Karpas-422 (cell line): ENCODE data around the gene ATP13A5. TPM values are rescaled to one million over a fixed set of nuclear protein-coding genes. Genes with fewer than 3 reads are reported as not detected.

Experiments
- DNase-seq: peaks from one replicate; pipeline ENCODE4 v3.0.0-alpha.2; 2015
- H2AFZ ChIP-seq: fragments of 200-600 bp; sonication (generic); 2 replicates; pipeline ENCODE4 v1.6.1; 2014; ENCODE audit warnings: antibody characterized with exemption, low read length, mixed read lengths
- H3K27ac ChIP-seq: fragments of 200-600 bp; sonication (generic); 2 replicates; pipeline ENCODE4 v1.5.1; 2014; ENCODE audit warnings: mild to moderate bottlenecking, low read length, moderate library complexity
- H3K27me3 ChIP-seq: fragments of 200-600 bp; sonication (generic); 2 replicates; pipeline ENCODE4 v1.6.1; 2014; ENCODE audit warnings: low read length, mixed read lengths
- H3K36me3 ChIP-seq: fragments of 200-600 bp; sonication (generic); 2 replicates; pipeline ENCODE4 v1.6.1; 2014; ENCODE audit warnings: low read length, mixed read lengths; ENCODE audit not compliant: insufficient read depth
- H3K4me1 ChIP-seq: fragments of 200-600 bp; sonication (generic); 2 replicates; pipeline ENCODE4 v1.6.1; 2014; ENCODE audit warnings: mild to moderate bottlenecking, low read length, mixed read lengths
- H3K4me2 ChIP-seq: fragments of 200-600 bp; sonication (generic); 2 replicates; pipeline ENCODE4 v1.6.1; 2014; ENCODE audit warnings: low read length, low read depth, mild to moderate bottlenecking; ENCODE audit not compliant: poor library complexity, severe bottlenecking
- H3K4me3 ChIP-seq: fragments of 200-600 bp; sonication (generic); 2 replicates; pipeline ENCODE4 v1.5.1; 2014; ENCODE audit warnings: mild to moderate bottlenecking, antibody characterized with exemption, low read length, mixed read lengths
- H3K79me2 ChIP-seq: fragments of 200-600 bp; sonication (generic); 2 replicates; pipeline ENCODE4 v1.6.1; 2014; ENCODE audit warnings: mild to moderate bottlenecking, low read length, mixed read lengths
- H3K9ac ChIP-seq: fragments of 200-600 bp; sonication (generic); 2 replicates; pipeline ENCODE4 v1.6.0; 2014; ENCODE audit warnings: low read length
- H3K9me2 ChIP-seq: fragments of 200-600 bp; sonication (generic), shearing (Covaris generic); replicated peaks from 2 replicates; pipeline ENCODE4 v1.6.0; 2014; ENCODE audit warnings: mild to moderate bottlenecking, low read length, moderate library complexity; ENCODE audit not compliant: insufficient read depth
- H3K9me3 ChIP-seq: fragments of 300-700, 200-600 bp; sonication (generic); 2 replicates; pipeline ENCODE4 v1.6.1; 2014; ENCODE audit warnings: low read length, mixed read lengths
- H4K20me1 ChIP-seq: fragments of 200-600 bp; sonication (generic); 2 replicates; pipeline ENCODE4 v1.6.1; 2014; ENCODE audit warnings: mild to moderate bottlenecking, antibody characterized with exemption, low read length, low read depth; ENCODE audit not compliant: insufficient read depth
- total RNA-seq: library from RNA; depleted of rRNA; stranded (reverse); fragments of >200 nt; shearing (Covaris generic); gene quantifications from 2 replicates; pipeline ENCODE4 v1.2.3, GENCODE V29; 2014; ENCODE audit warnings: low replicate concordance; rRNA removed

The ATP13A5 gene
- total RNA-seq, 1 experiment from 2014 or later: not detected

DNA sequence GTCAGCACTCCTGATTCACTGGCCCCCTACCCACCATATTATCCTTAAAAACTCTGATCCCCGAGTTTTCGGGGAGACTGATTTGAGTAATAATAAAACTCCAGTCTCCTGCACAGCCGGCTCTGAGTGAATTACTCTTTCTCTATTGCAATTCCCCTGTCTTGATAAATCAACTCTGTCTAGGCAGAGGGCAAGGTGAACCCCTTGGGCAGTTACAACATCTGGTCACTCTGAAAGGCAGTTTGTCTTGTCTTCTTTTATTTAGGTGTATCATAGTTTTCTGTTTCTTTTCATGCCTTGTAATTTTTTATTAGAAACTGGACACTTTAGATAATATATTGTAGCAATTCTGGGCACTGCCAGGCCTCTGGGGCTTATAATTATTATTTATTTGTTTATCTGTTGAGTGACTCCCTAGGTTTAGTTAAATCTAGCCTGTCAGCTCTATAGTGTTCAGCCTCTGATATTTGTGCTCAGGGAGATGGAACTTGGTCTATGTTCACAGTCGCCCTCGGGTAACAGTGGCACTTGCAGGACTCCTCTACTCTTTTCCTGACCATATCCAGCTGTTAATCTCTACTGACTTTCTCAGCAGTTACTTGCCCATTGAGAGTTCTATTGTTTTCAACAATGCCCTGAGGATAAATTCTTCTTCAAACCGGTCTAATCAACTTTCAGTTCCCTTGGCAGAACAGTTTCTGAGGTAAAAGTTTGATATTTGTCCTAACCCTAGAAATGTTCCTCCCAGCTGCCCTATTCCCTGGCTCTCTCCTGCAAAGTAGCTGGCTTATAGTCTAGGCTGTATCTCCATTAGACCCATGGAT is 153.0 kb downstream of the ATP13A5 start:
- H3K9me3 ChIP-seq: no peaks in the 10 kb centered on the region
- H3K9ac ChIP-seq: no peak overlapping the region
- H3K4me2 ChIP-seq: no peak overlapping the region
- no peaks in the 10 kb centered on the region for H4K20me1 ChIP-seq
- no peak overlapping the region for H3K27ac ChIP-seq
- no peaks in the 10 kb centered on the region for H3K9me2 ChIP-seq
- H3K27me3 ChIP-seq: no peaks in the 10 kb centered on the region
- H3K79me2 ChIP-seq: no peaks in the 10 kb centered on the region
- no peak overlapping the region for H2AFZ ChIP-seq
- no peak overlapping the region for H3K4me3 ChIP-seq
- no peaks in the 10 kb centered on the region for H3K36me3 ChIP-seq
- no peak for DNase-seq
- H3K4me1 ChIP-seq: no peaks in the 10 kb centered on the region

Other genes with a start within 250 kb of the ATP13A5 start
- gene PLAAT1, start 137.5 kb downstream of the ATP13A5 start, total RNA-seq: not detected in 2 replicates
- gene ATP13A4, start 176.1 kb upstream of the ATP13A5 start, total RNA-seq: 9.7 and 21.1 TPM in 2 replicates
- 96.9 and 127 TPM in 2 replicates for gene OPA1, start 214.5 kb upstream of the ATP13A5 start, total RNA-seq